Neural crest cell (in vitro differentiated cells): Measurements from ENCODE around the gene TRPM1. TPM values are rescaled to one million over a fixed set of nuclear protein-coding genes. Genes with fewer than 3 reads are reported as not detected.

Source experiments
- DNase-seq: peaks from one replicate; pipeline ENCODE4 v3.0.0; 2021; ENCODE audit warnings: low read depth, mixed read lengths, low spot score
- H3K27ac Mint-ChIP-seq: one replicate; pipeline ENCODE4 v1.8.0; 2021; ENCODE audit warnings: mild to moderate bottlenecking, mixed read lengths; ENCODE audit not compliant: unreplicated experiment
- H3K27me3 Mint-ChIP-seq: 2 replicates; pipeline ENCODE4 v1.8.0; 2021; ENCODE audit warnings: low read depth, mild to moderate bottlenecking, mixed read lengths
- H3K36me3 Mint-ChIP-seq: 2 replicates; pipeline ENCODE4 v1.8.0; 2021; ENCODE audit warnings: low read depth, mild to moderate bottlenecking, mixed read lengths
- H3K4me1 Mint-ChIP-seq: 2 replicates; pipeline ENCODE4 v1.8.0; 2021; ENCODE audit warnings: mixed read lengths
- H3K4me3 Mint-ChIP-seq: one replicate; pipeline ENCODE4 v1.8.0; 2021; ENCODE audit warnings: mild to moderate bottlenecking, mixed read lengths
- H3K9me3 Mint-ChIP-seq: 2 replicates; pipeline ENCODE4 v1.8.0; 2021; ENCODE audit warnings: mixed read lengths
- CTCF ChIP-seq: fragments of 200-600 bp; sonication (generic); conservative IDR thresholded peaks from 2 replicates; pipeline ENCODE4 v1.5.0; 2021; ENCODE audit warnings: antibody characterized with exemption, mild to moderate bottlenecking
- total RNA-seq: library from RNA; stranded (reverse); gene quantifications from 2 replicates; pipeline ENCODE4 v1.2.1, GENCODE V29; 2021

The TRPM1 gene
- total RNA-seq, 1 donor from 2014 or later: not detected

GRCh38 chr15:31081588-31082250 is 19.8 kb downstream of the TRPM1 start:
- peaks cover under 1% of the 10 kb centered on the region for H3K9me3 Mint-ChIP-seq
- peaks cover 10% of the 10 kb centered on the region for H3K27me3 Mint-ChIP-seq
- no peak overlapping the region for H3K4me3 Mint-ChIP-seq
- peaks cover 9% of the 10 kb centered on the region for H3K4me1 Mint-ChIP-seq
- no peak for DNase-seq
- no peak overlapping the region for H3K27ac Mint-ChIP-seq
- no peak for TF ChIP-seq CTCF
- H3K36me3 Mint-ChIP-seq: no peaks in the 10 kb centered on the region

- Mint-ChIP-seq H3K36me3 (no peaks in the 10 kb centered on the region), H3K4me1 (peaks cover 9% of the 10 kb centered on the region), H3K4me3 (no peak overlapping the region), H3K27ac (no peak overlapping the region), H3K9me3 (no peaks in the 10 kb centered on the region), H3K27me3 (peaks cover 11% of the 10 kb centered on the region)
- DNase-seq: no peak
- TF ChIP-seq CTCF: no peak
These were observed 20.5 kb downstream of the TRPM1 start for GRCh38 chr15:31081056-31081455.

- Mint-ChIP-seq H3K27ac (no peak overlapping the region), H3K9me3 (no peaks in the 10 kb centered on the region), H3K4me1 (peaks cover 9% of the 10 kb centered on the region), H3K27me3 (peaks cover 15% of the 10 kb centered on the region), H3K36me3 (no peaks in the 10 kb centered on the region), H3K4me3 (no peak overlapping the region)
- TF ChIP-seq CTCF: no peak
- DNase-seq: peak; percentile 64
These were observed 20.9 kb downstream of the TRPM1 start for GRCh38 chr15:31080591-31081014.

GRCh38 chr15:31079519-31079918 is 22.0 kb downstream of the TRPM1 start:
- H3K36me3 Mint-ChIP-seq: no peaks in the 10 kb centered on the region
- peaks cover 9% of the 10 kb centered on the region for H3K4me1 Mint-ChIP-seq
- no peaks in the 10 kb centered on the region for H3K9me3 Mint-ChIP-seq
- TF ChIP-seq CTCF: no peak
- DNase-seq: no peak
- no peak overlapping the region for H3K4me3 Mint-ChIP-seq
- peaks cover 15% of the 10 kb centered on the region for H3K27me3 Mint-ChIP-seq
- H3K27ac Mint-ChIP-seq: no peak overlapping the region

GRCh38 chr15:31078471-31078870 is 23.1 kb downstream of the TRPM1 start:
- DNase-seq: no peak
- H3K4me3 Mint-ChIP-seq: no peak overlapping the region
- H3K9me3 Mint-ChIP-seq: peaks cover 4% of the 10 kb centered on the region
- no peak overlapping the region for H3K27ac Mint-ChIP-seq
- no peaks in the 10 kb centered on the region for H3K36me3 Mint-ChIP-seq
- H3K27me3 Mint-ChIP-seq: peaks cover 20% of the 10 kb centered on the region
- no peak for TF ChIP-seq CTCF
- peaks cover 9% of the 10 kb centered on the region for H3K4me1 Mint-ChIP-seq
